Renal pelvis (tissue), 4 donors: ENCODE results near the gene RECK. TPM values are rescaled to one million over a fixed set of nuclear protein-coding genes. Genes with fewer than 3 reads are reported as not detected.
"Not testable (repeated sequence)": the region's sequence is repeated elsewhere in the genome, so short reads cannot be mapped to it uniquely, and the experiment has no call there.

Source experiments
- DNase-seq: peaks from one replicate; pipeline ENCODE4 v3.0.0-alpha.2; 2013
- polyA plus RNA-seq, 3 donors: library from polyadenylated mRNA; unstranded; fragments of 120-200 nt; gene quantifications; one replicate each; pipeline ENCODE4 v1.2.1, GENCODE V29; 2013; ENCODE audit not compliant: insufficient read length in 3 of 3

The RECK gene
- polyA plus RNA-seq, 3 donors = 25.4 to 28.1 (median 26.5) TPM

DNA sequence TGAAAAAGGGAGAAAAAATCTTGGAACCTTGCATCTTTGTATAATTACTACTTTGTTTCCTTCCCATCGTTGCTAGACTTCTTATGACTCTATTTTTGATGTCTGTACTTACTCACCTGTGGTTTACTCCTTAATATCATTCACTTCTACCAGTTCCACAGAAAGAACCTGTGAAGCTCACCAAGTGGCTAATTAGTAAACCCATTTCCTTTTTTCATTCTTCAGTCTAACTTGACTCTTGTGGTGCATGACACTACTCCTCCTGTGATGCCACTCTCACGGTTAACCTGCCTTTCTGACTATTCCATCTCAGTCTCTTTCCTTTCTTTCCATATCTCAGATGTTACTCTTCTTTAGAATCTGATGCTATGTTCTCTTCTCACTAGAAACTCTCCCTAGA is 14.6 kb downstream of the RECK start:
- no peak for DNase-seq

- no peak for DNase-seq
These were observed 17.3 kb downstream of the RECK start for GRCh38 chr9:36053971-36054370.

GRCh38 chr9:36056896-36057295 is 20.2 kb downstream of the RECK start:
- no peak for DNase-seq

GRCh38 chr9:36063804-36064447 is 27.2 kb downstream of the RECK start:
- DNase-seq = no peak

GRCh38 chr9:36064448-36065037 is 27.8 kb downstream of the RECK start:
- DNase-seq = no peak

- no peak for DNase-seq
These were observed 37.3 kb downstream of the RECK start for GRCh38 chr9:36074055-36074454.

- peak; percentile 79 for DNase-seq
These were observed 38.3 kb downstream of the RECK start for GRCh38 chr9:36074870-36075532.

DNA sequence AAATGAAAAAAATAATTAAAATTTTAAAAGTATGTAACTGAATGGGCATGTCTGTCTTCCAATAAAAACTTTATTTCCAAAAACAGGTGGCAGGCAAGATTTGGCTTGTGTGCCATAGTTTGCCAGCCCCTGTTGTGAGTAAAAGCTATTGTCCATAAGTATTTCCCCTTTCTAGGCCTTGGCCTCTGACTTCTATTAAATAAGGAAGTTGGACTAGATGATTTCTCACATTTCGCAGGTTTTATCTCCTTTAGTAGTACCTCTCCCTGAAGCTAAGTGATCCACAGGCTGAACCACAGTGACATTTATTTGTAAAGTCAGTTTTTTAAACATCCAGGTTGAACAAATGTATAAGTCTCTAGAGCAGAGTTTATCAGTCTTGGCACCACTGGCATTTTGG is 41.3 kb downstream of the RECK start:
- no peak for DNase-seq

GRCh38 chr9:36080519-36080918 is 43.8 kb downstream of the RECK start:
- DNase-seq = no peak

DNA sequence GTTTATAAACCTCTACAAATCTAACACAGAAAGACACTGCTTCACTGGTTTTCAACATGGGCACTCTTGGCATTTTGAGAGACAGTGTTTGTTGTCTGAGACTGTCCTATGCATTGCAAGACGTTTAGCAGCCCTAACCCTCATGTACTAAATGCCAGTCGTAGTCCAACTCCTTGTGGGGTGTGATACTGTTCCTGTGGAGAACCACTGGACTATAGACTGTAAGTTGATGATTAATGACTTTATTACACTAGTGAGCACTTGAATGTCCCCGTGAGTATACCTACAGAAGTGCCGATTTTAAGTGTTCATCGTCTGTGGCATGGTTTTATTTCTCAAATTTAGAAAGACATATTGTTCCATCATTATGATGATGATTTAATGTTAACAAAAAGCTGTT is 46.2 kb downstream of the RECK start:
- DNase-seq = no peak

DNA sequence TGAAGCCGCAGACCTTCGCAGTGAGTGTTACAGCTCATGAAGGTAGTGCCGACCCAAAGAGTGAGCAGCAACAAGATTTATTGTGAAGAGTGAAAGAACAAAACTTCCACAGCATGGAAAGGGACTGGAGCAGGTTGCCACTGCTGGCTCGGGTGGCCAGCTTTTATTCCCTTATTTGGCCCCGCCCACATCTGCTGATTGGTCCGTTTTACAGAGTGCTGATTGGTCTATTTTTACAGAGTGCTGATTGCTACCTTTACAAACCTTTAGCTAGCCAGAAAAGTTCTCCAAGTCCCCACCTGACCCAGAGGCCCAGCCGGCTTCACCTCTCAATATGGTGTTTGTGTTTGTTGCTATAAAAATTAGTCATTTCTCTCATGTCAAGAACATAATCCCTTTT is 49.7 kb downstream of the RECK start:
- no peak for DNase-seq

GRCh38 chr9:36087054-36087453 is 50.3 kb downstream of the RECK start:
- DNase-seq = not testable (repeated sequence)

- DNase-seq = no peak
These were observed 51.3 kb downstream of the RECK start for GRCh38 chr9:36088020-36088419.

DNA sequence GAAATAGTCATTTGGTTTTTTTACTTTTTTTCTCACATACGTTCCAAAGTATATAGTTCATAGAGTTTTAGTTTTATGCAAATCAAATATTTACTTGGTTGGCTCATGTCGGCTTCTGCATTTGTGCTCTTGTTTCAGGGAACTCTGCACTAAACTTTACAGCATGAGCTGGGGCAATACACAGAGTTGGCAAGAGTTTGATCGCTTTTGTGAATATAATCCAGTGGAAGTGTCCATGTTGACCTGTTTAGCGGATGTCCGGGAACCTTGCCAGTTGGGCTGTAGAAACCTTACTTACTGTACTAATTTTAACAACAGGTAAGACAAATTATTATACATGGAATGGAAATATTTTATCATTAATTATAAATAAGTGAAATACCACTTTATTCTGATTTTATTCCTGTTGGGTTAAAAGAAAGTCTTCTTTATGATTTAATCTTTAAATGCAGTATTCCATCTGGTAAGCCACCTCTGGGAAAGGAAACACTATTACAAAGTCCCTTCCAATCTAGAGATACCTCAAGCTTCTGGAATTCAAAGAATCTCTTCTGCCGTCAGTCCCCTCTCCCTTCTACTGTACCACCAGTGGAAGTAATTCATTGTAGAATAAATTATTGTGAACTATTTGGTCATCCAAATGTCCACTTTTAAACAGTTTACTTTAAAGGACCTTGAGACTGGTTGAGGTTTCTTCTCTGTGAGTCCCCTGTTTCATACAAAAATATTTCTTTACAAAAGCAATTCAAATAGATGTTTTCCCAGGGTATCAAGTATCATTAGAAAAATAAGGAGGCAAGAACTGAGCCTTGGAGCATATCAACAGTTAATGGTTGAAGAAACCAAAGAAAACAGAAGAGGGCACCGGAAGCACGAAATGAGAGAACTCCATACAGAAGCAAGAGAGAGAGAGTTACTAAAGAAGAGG is 54.6 kb downstream of the RECK start:
- peak; percentile 76 for DNase-seq

DNA sequence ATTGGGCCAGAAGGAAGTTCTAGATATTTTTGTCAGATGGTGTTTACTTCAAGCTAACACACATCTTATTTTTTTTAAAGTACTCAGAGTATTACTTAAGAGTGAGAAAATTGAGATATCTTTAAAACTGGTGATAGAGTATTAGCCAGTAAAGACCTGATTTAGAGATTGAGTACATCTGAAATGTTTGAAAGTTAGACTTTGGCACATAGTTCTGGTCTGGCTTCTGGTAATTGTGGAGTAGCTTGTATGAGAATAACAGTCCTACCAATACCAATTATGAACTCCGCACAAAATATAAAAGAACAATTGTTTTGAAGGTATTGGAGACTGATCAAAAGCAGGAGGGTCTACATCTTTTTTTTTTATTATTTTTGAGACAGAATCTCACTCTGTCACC is 55.3 kb downstream of the RECK start:
- no peak for DNase-seq

DNA sequence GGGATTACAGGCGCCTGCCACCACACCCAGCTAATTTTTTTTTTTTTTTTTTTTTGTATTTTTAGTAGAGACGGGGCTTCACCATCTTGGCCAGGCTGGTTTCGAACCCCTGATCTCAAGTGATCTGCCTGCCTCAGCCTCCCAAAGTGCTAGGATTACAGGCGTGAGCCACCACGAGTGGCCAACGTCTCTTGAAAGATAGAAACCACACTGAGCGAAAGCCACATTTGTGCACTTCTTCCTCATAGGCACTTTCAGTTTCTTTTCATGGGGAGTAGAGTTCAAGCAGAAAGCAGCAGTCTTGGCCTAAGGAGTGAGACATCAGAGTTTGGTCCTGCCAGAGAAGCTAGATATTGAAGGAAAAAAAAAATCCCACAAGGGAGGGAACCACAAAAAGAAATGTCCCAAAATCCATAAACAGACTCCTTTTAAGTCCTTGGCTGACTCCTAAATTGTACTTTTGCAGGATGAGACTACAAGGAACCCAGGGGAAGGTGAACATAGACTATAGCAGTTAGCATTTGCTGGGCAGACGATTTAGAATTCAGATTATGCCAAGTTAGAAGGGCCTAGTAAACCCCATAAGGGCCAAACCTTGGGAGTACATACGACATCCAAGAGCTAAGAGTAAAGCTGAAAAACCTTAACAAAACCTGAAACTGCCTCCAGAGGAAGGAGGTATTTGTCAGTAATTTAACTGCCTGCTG is 55.9 kb downstream of the RECK start:
- no peak for DNase-seq

- no peak for DNase-seq
These were observed 56.7 kb downstream of the RECK start for GRCh38 chr9:36093384-36093783.

DNA sequence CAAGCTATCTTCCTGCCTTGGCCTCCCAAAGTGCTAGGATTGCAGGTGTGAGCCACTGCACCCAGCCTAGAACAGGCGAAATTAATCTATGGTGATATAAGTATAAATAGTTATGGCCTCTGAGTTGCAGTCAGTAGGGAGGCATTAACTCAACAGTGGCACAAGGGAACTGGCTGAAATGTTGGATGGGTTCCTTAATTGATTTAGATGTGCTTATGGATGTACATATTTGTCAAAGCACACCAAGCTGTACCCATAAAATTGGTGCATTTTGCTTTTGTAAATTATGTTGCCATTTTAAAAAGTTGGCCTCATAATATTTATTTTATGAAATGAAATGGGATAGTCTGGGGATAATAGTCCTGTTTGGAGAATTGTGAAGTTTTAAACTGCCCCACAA is 63.0 kb downstream of the RECK start:
- DNase-seq = no peak

GRCh38 chr9:36100532-36100931 is 63.8 kb downstream of the RECK start:
- no peak for DNase-seq

DNA sequence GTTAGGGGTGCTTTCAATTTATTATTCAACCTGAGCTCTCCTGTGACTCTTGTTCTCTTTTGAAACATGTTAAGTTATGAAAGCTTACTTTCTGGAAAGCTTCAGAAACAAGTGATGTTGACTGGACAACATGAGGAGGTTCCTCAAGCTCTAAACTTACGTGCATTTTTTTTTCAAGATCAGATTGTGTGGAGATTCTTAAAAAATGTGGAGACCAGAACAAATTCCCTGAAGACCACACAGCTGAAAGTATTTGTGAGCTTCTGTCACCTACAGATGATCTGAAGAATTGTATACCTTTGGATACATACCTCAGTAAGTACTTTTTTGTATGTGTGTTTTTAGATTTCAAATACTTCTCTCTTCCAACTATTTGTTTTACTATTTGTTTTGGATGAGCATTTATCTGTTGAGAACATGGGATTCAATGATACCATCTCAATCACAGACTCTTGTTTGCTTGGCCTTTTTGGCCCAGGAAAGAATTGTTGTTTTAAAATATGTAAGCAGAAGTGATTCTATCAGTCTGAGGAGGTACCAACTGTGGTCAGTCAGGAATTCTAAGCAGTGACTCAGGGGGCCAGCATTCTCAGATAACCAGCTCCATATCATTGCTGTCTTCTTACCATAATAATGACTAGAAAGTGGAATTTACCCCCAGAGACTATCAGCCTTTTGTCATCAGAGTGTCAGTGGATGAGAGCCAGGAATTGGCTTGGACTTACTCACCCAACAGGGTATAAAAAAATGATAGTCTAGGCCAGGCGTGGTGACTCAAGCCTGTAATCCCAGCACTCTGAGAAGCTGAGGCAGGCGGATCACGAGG is 65.4 kb downstream of the RECK start:
- DNase-seq = no peak
